Measurements from ENCODE around the gene CLDN14. TPM values are rescaled to one million over a fixed set of nuclear protein-coding genes. Genes with fewer than 3 reads are reported as not detected.

CLDN14 gene
- total RNA-seq, 1 donor from 2014 or later = 0.26 TPM

- DNase-seq (ENCODE audit: low read depth in 2 of 2) = no peak
These were observed 45.8 kb downstream of the CLDN14 start for GRCh38 chr21:36434144-36434543.

- no peak for DNase-seq (ENCODE audit: low read depth in 2 of 2)
These were observed 46.7 kb downstream of the CLDN14 start for GRCh38 chr21:36433059-36433709.

GRCh38 chr21:36431252-36431651 lies 48.7 kb downstream of the CLDN14 start:
- no peak for DNase-seq (ENCODE audit: low read depth in 2 of 2)

GRCh38 chr21:36430841-36431240 lies 49.1 kb downstream of the CLDN14 start:
- DNase-seq (ENCODE audit: low read depth in 2 of 2) = peak in 1 of 2 donors; percentile 57

GRCh38 chr21:36429947-36430546 lies 49.9 kb downstream of the CLDN14 start:
- peak; percentile 91 to 100 for DNase-seq (ENCODE audit: low read depth in 2 of 2)

- DNase-seq (ENCODE audit: low read depth in 2 of 2) = no peak
These were observed 51.0 kb downstream of the CLDN14 start for GRCh38 chr21:36428761-36429432.

- no peak for DNase-seq (ENCODE audit: low read depth in 2 of 2)
These were observed 52.4 kb downstream of the CLDN14 start for GRCh38 chr21:36427502-36427901.

GRCh38 chr21:36425286-36425685 lies 54.6 kb downstream of the CLDN14 start:
- DNase-seq (ENCODE audit: low read depth in 2 of 2) = no peak

GRCh38 chr21:36424592-36424991 lies 55.3 kb downstream of the CLDN14 start:
- DNase-seq (ENCODE audit: low read depth in 2 of 2) = no peak

GRCh38 chr21:36423771-36424433 lies 56.0 kb downstream of the CLDN14 start:
- DNase-seq (ENCODE audit: low read depth in 2 of 2) = no peak

- peak; percentile 42 to 84 for DNase-seq (ENCODE audit: low read depth in 2 of 2)
These were observed 57.4 kb downstream of the CLDN14 start for GRCh38 chr21:36422279-36423098.

- no peak for DNase-seq (ENCODE audit: low read depth in 2 of 2)
These were observed 59.2 kb downstream of the CLDN14 start for GRCh38 chr21:36420571-36421339.

GRCh38 chr21:36419996-36420395 lies 59.9 kb downstream of the CLDN14 start:
- DNase-seq (ENCODE audit: low read depth in 2 of 2) = peak; percentile 78 to 95

GRCh38 chr21:36419241-36419640 lies 60.7 kb downstream of the CLDN14 start:
- no peak for DNase-seq (ENCODE audit: low read depth in 2 of 2)

- DNase-seq (ENCODE audit: low read depth in 2 of 2) = no peak
These were observed 64.5 kb downstream of the CLDN14 start for GRCh38 chr21:36415375-36415774.

GRCh38 chr21:36412916-36413315 lies 67.0 kb downstream of the CLDN14 start:
- no peak for DNase-seq (ENCODE audit: low read depth in 2 of 2)

GRCh38 chr21:36411301-36411700 lies 68.6 kb downstream of the CLDN14 start:
- no peak for DNase-seq (ENCODE audit: low read depth in 2 of 2)

All from dermis microvascular lymphatic vessel endothelial cell (primary cell).